GM18526 (cell line): Measurements from ENCODE around the gene ABCC8.

Experiments used
- POLR2A ChIP-seq: IDR thresholded peaks from 3 replicates; pipeline ENCODE4 v1.6.1; 2011; ENCODE audit not compliant: insufficient read length; ENCODE audit errors: extremely low read depth

ABCC8 gene

GRCh38 chr11:17430616-17431015 is 46.0 kb downstream of the ABCC8 start:
- no peak for TF ChIP-seq POLR2A

- no peak for TF ChIP-seq POLR2A
Measured at GRCh38 chr11:17428925-17429324, 47.7 kb downstream of the ABCC8 start.

GRCh38 chr11:17428261-17428660 is 48.4 kb downstream of the ABCC8 start:
- no peak for TF ChIP-seq POLR2A

- no peak for TF ChIP-seq POLR2A
Measured at GRCh38 chr11:17423533-17424310, 52.9 kb downstream of the ABCC8 start.

GRCh38 chr11:17421781-17422180 is 54.9 kb downstream of the ABCC8 start:
- no peak for TF ChIP-seq POLR2A

GRCh38 chr11:17418444-17419081 is 58.1 kb downstream of the ABCC8 start:
- TF ChIP-seq POLR2A, result no peak

GRCh38 chr11:17416492-17416891 is 60.2 kb downstream of the ABCC8 start:
- TF ChIP-seq POLR2A, result no peak

- TF ChIP-seq POLR2A, result no peak
Measured at GRCh38 chr11:17415523-17416104, 61.0 kb downstream of the ABCC8 start.

- no peak for TF ChIP-seq POLR2A
Measured at GRCh38 chr11:17414992-17415391, 61.7 kb downstream of the ABCC8 start.

GRCh38 chr11:17414317-17414737 is 62.3 kb downstream of the ABCC8 start:
- no peak for TF ChIP-seq POLR2A

- no peak for TF ChIP-seq POLR2A
Measured at GRCh38 chr11:17413414-17414316, 63.0 kb downstream of the ABCC8 start.

- no peak for TF ChIP-seq POLR2A
Measured at GRCh38 chr11:17412488-17413180, 64.0 kb downstream of the ABCC8 start.

- TF ChIP-seq POLR2A, result no peak
Measured at GRCh38 chr11:17411418-17411817, 65.2 kb downstream of the ABCC8 start.

- no peak for TF ChIP-seq POLR2A
Measured at GRCh38 chr11:17410606-17411379, 65.9 kb downstream of the ABCC8 start.
